SH-SY5Y (cell line): ENCODE results near the gene MRGPRG.

Experiments used
- GATA2 ChIP-seq: IDR thresholded peaks from 2 replicates; pipeline ENCODE4 v1.6.1; 2011; ENCODE audit warnings: mild to moderate bottlenecking, low read depth, low read length
- GATA3 ChIP-seq: IDR thresholded peaks from 2 replicates; pipeline ENCODE4 v1.6.1; 2011; ENCODE audit warnings: low read depth, mild to moderate bottlenecking, low read length, moderate library complexity

DNA sequence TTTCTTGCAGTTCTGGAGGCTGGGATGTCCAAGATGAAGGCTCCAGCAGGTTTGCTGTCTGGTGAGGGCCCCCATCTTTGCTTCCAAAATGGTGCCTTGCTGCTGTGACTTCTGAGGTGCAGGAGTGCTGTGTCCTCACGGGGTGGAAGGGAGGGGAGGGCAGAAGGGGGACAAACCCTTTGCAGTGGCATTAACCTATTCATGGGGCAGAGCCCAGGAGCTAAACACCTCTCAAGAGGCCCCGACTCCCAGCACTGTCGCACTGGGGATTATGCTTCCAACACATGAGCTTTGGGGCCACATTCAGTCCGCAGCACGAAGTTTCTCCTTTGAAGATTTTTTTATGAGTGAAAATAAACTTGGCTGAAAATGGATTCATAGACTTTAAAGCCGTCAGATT is 28.0 kb downstream of the MRGPRG start:
- no peak for TF ChIP-seq GATA2
- TF ChIP-seq GATA3, result no peak
